ENCODE results near the gene PRKN.

The PRKN gene

DNA sequence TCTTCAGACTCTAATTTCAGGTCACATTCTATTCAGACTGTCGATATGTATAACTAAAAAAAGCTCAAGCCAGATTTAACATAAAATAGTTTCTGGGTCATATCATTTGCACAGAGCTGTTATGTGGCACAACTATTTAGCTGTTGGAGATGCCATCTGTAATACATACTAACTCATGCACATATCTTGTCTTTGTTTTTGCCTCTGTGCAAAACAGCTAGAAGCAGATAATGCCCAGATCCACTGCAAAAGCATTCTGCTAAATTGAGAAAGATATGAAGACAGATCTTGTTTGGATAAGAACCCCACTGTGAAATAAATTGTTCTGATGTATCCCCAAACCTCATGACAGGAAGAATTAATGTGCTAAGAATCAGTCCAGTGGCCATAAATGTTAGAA, 930.9 kb downstream of the PRKN start:
- H3K27ac ChIP-seq: no peak overlapping the region
- no peak for TF ChIP-seq CTCF (conservative IDR thresholded peaks at IDR 0.05)

- no peak overlapping the region for H3K27ac ChIP-seq
- no peak; the same call in 1 of the 2 replicates for TF ChIP-seq CTCF (conservative IDR thresholded peaks at IDR 0.05)
These were observed 934.6 kb downstream of the PRKN start for GRCh38 chr6:161792851-161793493.

GRCh38 chr6:161788531-161788930, 939.0 kb downstream of the PRKN start:
- no peak overlapping the region for H3K27ac ChIP-seq
- TF ChIP-seq CTCF (conservative IDR thresholded peaks at IDR 0.05): no peak

DNA sequence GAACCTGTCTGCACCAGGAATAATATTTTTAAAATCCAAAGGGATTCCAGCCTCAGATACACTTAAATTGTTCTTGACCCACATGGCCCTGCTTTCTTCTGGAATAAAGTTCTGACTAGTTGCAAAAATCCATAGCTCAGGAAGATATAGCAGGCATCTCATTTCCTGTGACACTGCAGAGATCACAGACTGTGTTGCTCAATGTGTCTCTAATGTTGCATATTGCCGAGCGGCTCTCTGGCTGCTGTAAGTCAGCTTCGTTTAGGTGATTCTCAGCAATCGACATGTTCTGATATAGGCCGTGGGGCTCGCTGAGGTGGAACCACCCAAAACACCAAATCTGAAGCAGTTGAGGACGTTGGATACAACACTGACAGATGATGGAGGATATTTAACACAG, 955.4 kb downstream of the PRKN start:
- no peak overlapping the region for H3K27ac ChIP-seq
- TF ChIP-seq CTCF (conservative IDR thresholded peaks at IDR 0.05): no peak

GRCh38 chr6:161761966-161762365, 965.6 kb downstream of the PRKN start:
- H3K27ac ChIP-seq: no peak overlapping the region
- no peak for TF ChIP-seq CTCF (conservative IDR thresholded peaks at IDR 0.05)

DNA sequence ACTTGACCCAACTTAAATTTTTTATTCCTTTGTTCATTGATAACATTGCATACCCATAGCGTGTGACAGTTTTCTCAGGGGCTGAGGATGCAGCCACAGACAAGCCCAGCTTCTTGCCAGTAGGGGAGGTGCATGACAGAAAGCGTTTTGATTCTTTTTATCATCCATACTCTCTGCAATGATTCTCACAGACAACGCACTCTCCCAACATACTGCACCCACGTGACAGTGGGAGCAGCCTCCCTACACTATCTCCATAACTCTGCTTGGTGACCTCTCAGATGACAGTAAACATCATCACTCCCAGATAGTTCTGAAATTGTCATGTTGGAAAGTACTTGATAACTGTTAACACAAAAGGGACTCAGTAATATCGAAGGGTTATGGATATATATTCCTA, 972.5 kb downstream of the PRKN start:
- no peak for TF ChIP-seq CTCF (conservative IDR thresholded peaks at IDR 0.05)
- no peak overlapping the region for H3K27ac ChIP-seq

GRCh38 chr6:161750686-161751085, 976.9 kb downstream of the PRKN start:
- no peak overlapping the region for H3K27ac ChIP-seq
- no peak for TF ChIP-seq CTCF (conservative IDR thresholded peaks at IDR 0.05)

Data from VCaP (cell line).